Ishikawa (cell line): ENCODE results near the gene ESCO1.

ENCODE experiments used
- CEBPB ChIP-seq: IDR thresholded peaks from 2 replicates; pipeline ENCODE4 v1.6.1; 2012
- EP300 ChIP-seq: IDR thresholded peaks from 2 replicates; pipeline ENCODE4 v1.6.1; 2012; ENCODE audit warnings: borderline replicate concordance
- MAX ChIP-seq: IDR thresholded peaks from 2 replicates; pipeline ENCODE4 v1.6.1; 2012
- NFIC ChIP-seq: IDR thresholded peaks from 2 replicates; pipeline ENCODE4 v1.6.1; 2012
- RAD21 ChIP-seq: IDR thresholded peaks from 2 replicates; pipeline ENCODE4 v1.6.1; 2012; ENCODE audit warnings: low read depth
- TAF1 ChIP-seq: IDR thresholded peaks from 2 replicates; pipeline ENCODE4 v1.6.1; 2012; ENCODE audit warnings: low read depth, mild to moderate bottlenecking
- TCF12 ChIP-seq: IDR thresholded peaks from 2 replicates; pipeline ENCODE4 v1.6.1; 2012; ENCODE audit warnings: low read depth
- TEAD4 ChIP-seq: IDR thresholded peaks from 2 replicates; pipeline ENCODE4 v1.6.1; 2012
- YY1 ChIP-seq: IDR thresholded peaks from 2 replicates; pipeline ENCODE4 v1.6.1; 2012; ENCODE audit warnings: low read depth

GRCh38 chr18:21632393-21632792, 31.9 kb upstream of the ESCO1 start:
- TF ChIP-seq YY1, result no peak
- no peak for TF ChIP-seq MAX
- TF ChIP-seq EP300, result no peak
- no peak for TF ChIP-seq TCF12
- TF ChIP-seq CEBPB, result no peak
- no peak for TF ChIP-seq TAF1
- TF ChIP-seq TEAD4, result no peak
- TF ChIP-seq RAD21, result no peak
- no peak for TF ChIP-seq NFIC
